SU-DHL-6 (cell line): ENCODE data around the gene SANBR.

ENCODE experiments used
- CTCF ChIP-seq: fragments of 200-600 bp; sonication (generic); IDR thresholded peaks from one replicate; pipeline ENCODE4 v1.5.1; 2017; ENCODE audit warnings: antibody characterized with exemption, mild to moderate bottlenecking, low read length, moderate library complexity; ENCODE audit not compliant: insufficient read depth, poor library complexity, severe bottlenecking
- EZH2phosphoT487 ChIP-seq: fragments of 200-600 bp; sonication (generic), shearing (Covaris generic); conservative IDR thresholded peaks from 2 replicates; pipeline ENCODE4 v1.6.1; 2018; ENCODE audit warnings: mild to moderate bottlenecking, antibody characterized with exemption, low read length, moderate library complexity, mixed read lengths

GRCh38 chr2:61059382-61059781 lies 6.3 kb upstream of the SANBR start:
- TF ChIP-seq CTCF (no peak), EZH2phosphoT487 (no peak)
